ENCODE measurements around the gene RGSL1. TPM values are rescaled to one million over a fixed set of nuclear protein-coding genes. Genes with fewer than 3 reads are reported as not detected.

The RGSL1 gene
- total RNA-seq, 2 experiments from 2014 or later = not detected

DNA sequence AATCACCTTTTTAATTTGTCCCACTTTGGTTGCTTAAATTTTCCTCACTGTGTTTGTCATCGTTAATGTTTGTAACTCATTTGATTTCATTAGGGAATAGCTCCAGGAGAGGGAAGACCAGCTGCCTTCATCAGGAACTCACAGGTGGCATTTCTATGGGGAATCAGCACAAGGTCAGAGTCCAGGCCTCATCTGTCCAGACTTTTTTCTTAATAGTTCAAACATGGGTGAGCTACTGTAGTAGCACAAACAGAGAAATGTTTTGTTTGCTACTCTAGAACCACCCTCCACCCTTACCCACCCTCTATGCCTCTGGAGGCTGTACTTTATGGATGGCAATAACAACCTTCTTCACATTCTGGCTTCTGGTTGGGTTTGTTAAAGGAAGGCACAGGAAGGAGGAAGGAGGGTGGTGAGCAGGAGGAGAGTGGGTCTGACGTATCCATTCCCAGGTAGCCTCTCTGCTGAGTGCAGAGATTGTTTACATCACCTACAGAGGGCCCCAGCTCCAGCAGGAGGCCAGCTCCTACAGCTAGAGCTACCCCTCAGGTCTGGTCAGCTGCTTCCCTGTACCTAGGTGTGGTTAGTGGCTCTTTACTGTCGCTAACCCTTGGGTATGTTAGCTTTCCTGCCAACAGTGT lies 41.4 kb upstream of the RGSL1 start:
- BruUV-seq (replicated peaks) = no TSS peak
- no peak overlapping the region for H2AFZ ChIP-seq (ENCODE audit: low read length)
- H3K9me2 ChIP-seq (ENCODE audit: insufficient read depth, low read length) = no peaks in the 10 kb centered on the region
- H3K79me2 ChIP-seq (ENCODE audit: insufficient read depth, low read depth, low read length) = no peaks in the 10 kb centered on the region
- no peaks in the 10 kb centered on the region for H3K9me3 ChIP-seq (ENCODE audit: low read length)
- POLR2A ChIA-PET = interaction anchor here (0.7 kb wide), 1 partner anchor 8 kb away, joined by 5 read pairs; no protein-coding TSS in a partner anchor
- H3K27ac ChIP-seq (ENCODE audit: low read depth, low read length, poor library complexity, severe bottlenecking) = no peak overlapping the region
- H3K4me3 ChIP-seq (ENCODE audit: low read depth, low read length, poor library complexity, severe bottlenecking) = no peak overlapping the region
- intact Hi-C loops (cut with micrococcal nuclease; ENCODE audit: unreplicated experiment) = no loop called here
- no peaks in the 10 kb centered on the region for H4K20me1 ChIP-seq (ENCODE audit: insufficient read depth, low read length)
- no peak overlapping the region for H3K4me2 ChIP-seq (ENCODE audit: low read length)
- CTCF ChIA-PET (ENCODE audit: unreplicated experiment) = no interaction called here
- TF ChIP-seq, protein P1, sequence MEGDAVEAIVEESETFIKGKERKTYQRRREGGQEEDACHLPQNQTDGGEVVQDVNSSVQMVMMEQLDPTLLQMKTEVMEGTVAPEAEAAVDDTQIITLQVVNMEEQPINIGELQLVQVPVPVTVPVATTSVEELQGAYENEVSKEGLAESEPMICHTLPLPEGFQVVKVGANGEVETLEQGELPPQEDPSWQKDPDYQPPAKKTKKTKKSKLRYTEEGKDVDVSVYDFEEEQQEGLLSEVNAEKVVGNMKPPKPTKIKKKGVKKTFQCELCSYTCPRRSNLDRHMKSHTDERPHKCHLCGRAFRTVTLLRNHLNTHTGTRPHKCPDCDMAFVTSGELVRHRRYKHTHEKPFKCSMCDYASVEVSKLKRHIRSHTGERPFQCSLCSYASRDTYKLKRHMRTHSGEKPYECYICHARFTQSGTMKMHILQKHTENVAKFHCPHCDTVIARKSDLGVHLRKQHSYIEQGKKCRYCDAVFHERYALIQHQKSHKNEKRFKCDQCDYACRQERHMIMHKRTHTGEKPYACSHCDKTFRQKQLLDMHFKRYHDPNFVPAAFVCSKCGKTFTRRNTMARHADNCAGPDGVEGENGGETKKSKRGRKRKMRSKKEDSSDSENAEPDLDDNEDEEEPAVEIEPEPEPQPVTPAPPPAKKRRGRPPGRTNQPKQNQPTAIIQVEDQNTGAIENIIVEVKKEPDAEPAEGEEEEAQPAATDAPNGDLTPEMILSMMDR (conservative IDR thresholded peaks at IDR 0.05; ENCODE audit: low read length) = no peak
- no peak for TF ChIP-seq EZH2phosphoT487 (IDR thresholded peaks at IDR 0.05; ENCODE audit: borderline replicate concordance, low read depth, low read length)
- DNase-seq (ENCODE audit: low spot score) = no peak
- no peaks in the 10 kb centered on the region for H3K36me3 ChIP-seq (ENCODE audit: insufficient read depth, low read length)
- H3K4me1 ChIP-seq (ENCODE audit: insufficient read depth, low read length, poor library complexity, severe bottlenecking) = no peaks in the 10 kb centered on the region

DNA sequence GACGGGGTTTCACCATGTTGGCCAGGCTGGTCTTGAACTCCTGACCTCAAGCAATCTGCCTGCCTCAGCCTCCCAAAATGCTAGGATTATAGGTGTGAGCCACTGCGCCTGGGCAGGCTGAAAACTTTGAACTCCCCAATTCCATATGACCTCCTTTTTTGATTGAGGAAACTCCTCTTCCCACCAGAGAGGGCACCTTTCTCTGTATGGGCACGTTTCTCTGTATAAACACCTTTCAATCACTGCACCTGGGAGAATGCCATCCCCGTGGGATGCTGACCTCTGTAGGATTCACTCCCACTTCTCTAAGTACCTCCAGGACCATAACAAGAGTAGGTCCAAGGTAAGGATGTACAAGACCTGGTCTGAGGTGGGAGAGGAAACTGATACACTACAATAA lies 39.8 kb upstream of the RGSL1 start:
- intact Hi-C loops (cut with micrococcal nuclease; ENCODE audit: unreplicated experiment) = no loop called here
- Histone ChIP-seq H3K9me2 (ENCODE audit: insufficient read depth, low read length) (no peaks in the 10 kb centered on the region), H3K4me3 (ENCODE audit: low read depth, low read length, poor library complexity, severe bottlenecking) (no peak overlapping the region), H4K20me1 (ENCODE audit: insufficient read depth, low read length) (no peaks in the 10 kb centered on the region), H3K4me1 (ENCODE audit: insufficient read depth, low read length, poor library complexity, severe bottlenecking) (no peaks in the 10 kb centered on the region), H3K4me2 (ENCODE audit: low read length) (no peak overlapping the region), H3K79me2 (ENCODE audit: insufficient read depth, low read depth, low read length) (no peaks in the 10 kb centered on the region), H3K36me3 (ENCODE audit: insufficient read depth, low read length) (no peaks in the 10 kb centered on the region), H2AFZ (ENCODE audit: low read length) (no peak overlapping the region), H3K27ac (ENCODE audit: low read depth, low read length, poor library complexity, severe bottlenecking) (no peak overlapping the region), H3K9me3 (ENCODE audit: low read length) (no peaks in the 10 kb centered on the region)
- ChIA-PET POLR2A (no interaction called here), CTCF (ENCODE audit: unreplicated experiment) (no interaction called here)
- TF ChIP-seq, protein P1 (conservative IDR thresholded peaks at IDR 0.05; ENCODE audit: low read length) = 0 out of 2 replicates have a peak, but pooled peaks have one; percentile 17
- TF ChIP-seq EZH2phosphoT487 (IDR thresholded peaks at IDR 0.05; ENCODE audit: borderline replicate concordance, low read depth, low read length) = no peak
- no peak for DNase-seq (ENCODE audit: low spot score)
- BruUV-seq (replicated peaks) = no TSS peak

DNA sequence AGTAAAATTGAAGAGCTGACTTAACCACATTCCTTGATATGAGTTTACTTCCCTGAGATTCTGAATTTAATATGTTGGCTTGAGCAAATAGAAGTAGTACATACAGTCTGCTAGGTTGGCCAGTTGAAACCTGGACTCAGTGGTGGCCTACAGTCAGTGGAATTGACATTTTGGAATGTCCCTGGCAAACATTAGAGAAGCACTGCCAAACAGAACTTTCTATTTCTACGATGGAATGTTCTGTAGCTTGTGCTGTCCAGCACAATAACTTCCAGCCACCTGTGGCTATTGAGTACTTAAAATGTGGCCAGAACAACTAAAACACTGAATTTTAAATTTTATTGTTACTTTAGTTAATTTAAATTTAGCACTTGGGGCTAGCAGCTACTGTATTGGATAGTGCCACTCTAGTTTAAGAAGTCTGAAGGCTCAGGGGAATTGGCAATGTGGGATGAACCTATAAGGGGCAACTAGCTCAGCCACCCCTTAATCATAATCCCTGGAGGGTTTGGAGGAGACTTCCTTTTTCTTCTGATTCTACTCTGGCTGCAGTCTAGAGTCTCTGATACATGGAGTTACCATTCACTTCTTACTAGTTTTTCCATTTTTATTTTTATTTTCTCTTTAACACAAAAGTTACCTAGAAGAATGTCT lies 39.2 kb upstream of the RGSL1 start:
- intact Hi-C loops (cut with micrococcal nuclease; ENCODE audit: unreplicated experiment) = no loop called here
- no TSS peak for BruUV-seq (replicated peaks)
- ChIA-PET POLR2A (no interaction called here), CTCF (ENCODE audit: unreplicated experiment) (no interaction called here)
- Histone ChIP-seq H3K9me2 (ENCODE audit: insufficient read depth, low read length) (no peaks in the 10 kb centered on the region), H3K27ac (ENCODE audit: low read depth, low read length, poor library complexity, severe bottlenecking) (no peak overlapping the region), H3K4me1 (ENCODE audit: insufficient read depth, low read length, poor library complexity, severe bottlenecking) (no peaks in the 10 kb centered on the region), H4K20me1 (ENCODE audit: insufficient read depth, low read length) (no peaks in the 10 kb centered on the region), H3K9me3 (ENCODE audit: low read length) (no peaks in the 10 kb centered on the region), H2AFZ (ENCODE audit: low read length) (no peak overlapping the region), H3K79me2 (ENCODE audit: insufficient read depth, low read depth, low read length) (no peaks in the 10 kb centered on the region), H3K36me3 (ENCODE audit: insufficient read depth, low read length) (no peaks in the 10 kb centered on the region), H3K4me3 (ENCODE audit: low read depth, low read length, poor library complexity, severe bottlenecking) (no peak overlapping the region), H3K4me2 (ENCODE audit: low read length) (no peak overlapping the region)
- DNase-seq (ENCODE audit: low spot score) = no peak
- TF ChIP-seq, protein P1 (conservative IDR thresholded peaks at IDR 0.05; ENCODE audit: low read length) = no peak
- no peak for TF ChIP-seq EZH2phosphoT487 (IDR thresholded peaks at IDR 0.05; ENCODE audit: borderline replicate concordance, low read depth, low read length)

Measured in OCI-LY7 (cell line).